ENCODE measurements around the gene PPFIA1. TPM values are rescaled to one million over a fixed set of nuclear protein-coding genes. Genes with fewer than 3 reads are reported as not detected.

The PPFIA1 gene
- total RNA-seq, 1 experiment from 2014 or later = 23.8 TPM

DNA sequence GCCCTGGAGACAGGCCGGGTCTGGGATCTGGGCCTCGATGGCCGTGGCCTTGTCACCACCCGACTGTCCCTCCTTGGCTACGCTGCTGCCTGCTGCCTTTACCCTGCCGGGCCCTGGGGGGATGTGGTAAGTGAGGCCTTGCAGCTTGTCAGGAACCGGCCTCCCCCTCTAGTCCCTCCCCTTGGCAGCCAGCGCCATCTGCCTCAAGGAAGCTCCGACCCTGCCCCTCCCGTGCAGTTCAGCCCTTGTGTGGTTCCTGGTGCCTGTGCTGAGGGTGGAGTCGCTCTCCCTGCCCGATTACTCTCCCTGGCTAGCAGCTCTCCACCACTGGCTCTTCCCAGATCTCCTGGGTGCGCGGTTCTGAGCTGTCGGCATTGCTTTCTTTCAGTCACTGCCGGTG is 161.6 kb downstream of the PPFIA1 start:
- DNase-seq (ENCODE audit: low read depth) = no peak

DNA sequence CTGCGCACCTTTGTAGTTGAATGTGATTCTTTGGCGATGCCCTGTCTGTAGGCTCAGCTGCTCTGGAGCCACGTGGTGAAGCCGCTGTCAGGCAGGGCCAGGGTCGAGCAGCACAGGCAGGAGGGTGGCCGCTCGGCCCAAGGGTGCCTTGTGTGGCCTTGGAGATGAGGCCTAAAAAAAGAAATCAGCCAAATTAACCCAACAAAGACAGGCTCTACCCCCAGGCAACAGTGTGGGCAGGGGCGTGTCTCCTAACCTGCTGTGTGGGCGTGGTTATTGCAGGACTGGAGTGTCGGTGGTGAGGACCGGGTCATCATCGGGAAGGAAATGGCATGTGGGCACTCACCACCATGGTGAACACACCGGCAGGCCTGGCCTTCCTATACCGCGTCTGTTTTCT is 162.1 kb downstream of the PPFIA1 start:
- DNase-seq (ENCODE audit: low read depth) = no peak

DNA sequence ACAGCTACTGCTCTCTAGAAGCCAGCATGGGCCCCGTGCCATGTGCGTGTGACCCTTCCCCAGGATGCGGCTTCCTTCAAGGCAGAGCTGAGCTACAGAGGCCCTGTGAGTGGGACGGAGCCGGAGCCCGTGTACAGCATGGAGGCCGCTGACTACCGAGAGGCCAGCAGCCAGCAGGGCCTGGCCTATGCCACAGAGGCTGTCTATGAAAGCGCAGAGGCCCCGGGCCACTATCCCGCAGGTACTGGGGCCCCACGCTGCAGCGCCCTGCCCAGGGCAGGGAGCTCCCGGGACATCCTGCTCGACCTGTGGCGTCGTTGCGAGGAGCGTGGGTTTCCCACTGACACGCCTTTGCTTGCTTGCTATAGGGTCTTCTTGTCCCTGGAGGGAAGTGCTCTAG is 162.5 kb downstream of the PPFIA1 start:
- no peak for DNase-seq (ENCODE audit: low read depth)

DNA sequence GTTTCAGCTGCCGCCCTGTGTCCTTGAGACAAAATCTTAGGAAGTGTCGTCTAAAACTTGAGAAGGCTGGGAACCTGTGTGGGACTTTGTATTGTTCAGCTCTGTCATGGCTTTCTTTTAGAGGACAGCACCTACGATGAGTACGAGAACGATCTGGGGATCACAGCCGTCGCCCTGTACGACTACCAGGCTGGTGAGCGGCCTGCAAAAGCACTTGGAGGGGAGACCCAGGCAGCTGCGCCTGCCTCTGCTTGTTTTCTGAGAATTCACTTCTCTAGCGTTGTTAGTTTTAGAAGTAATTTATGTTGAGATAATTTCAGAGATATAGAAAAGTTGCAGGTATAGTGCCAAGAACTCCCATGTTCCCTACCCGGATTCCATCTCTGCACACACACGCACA is 163.0 kb downstream of the PPFIA1 start:
- no peak for DNase-seq (ENCODE audit: low read depth)

Other genes with a start within 250 kb of the PPFIA1 start
- 7.5 and 8.4 TPM in 2 replicates for gene ANO1, start 192.4 kb upstream of the PPFIA1 start, total RNA-seq (2014; rRNA removed; shearing (Covaris generic))
- gene FADD, start 67.4 kb upstream of the PPFIA1 start, total RNA-seq (2014; rRNA removed; shearing (Covaris generic)) = 36.0 and 36.5 TPM in 2 replicates
- 96.7 and 107 TPM in 2 replicates for gene CTTN, start 127.8 kb downstream of the PPFIA1 start, total RNA-seq (2014; rRNA removed; shearing (Covaris generic))

Data from RPMI7951 (cell line).